Measurements from ENCODE around the gene KCNIP4.

KCNIP4 gene

GRCh38 chr4:21680326-21680898 is 268.2 kb downstream of the KCNIP4 start:
- no peak for DNase-seq

- DNase-seq: no peak
Measured at GRCh38 chr4:21678711-21679110, 269.9 kb downstream of the KCNIP4 start.

GRCh38 chr4:21677173-21677572 is 271.4 kb downstream of the KCNIP4 start:
- DNase-seq: no peak

- no peak for DNase-seq
Measured at GRCh38 chr4:21664355-21664754, 284.2 kb downstream of the KCNIP4 start.

GRCh38 chr4:21656832-21657231 is 291.7 kb downstream of the KCNIP4 start:
- no peak for DNase-seq

GRCh38 chr4:21655031-21655430 is 293.5 kb downstream of the KCNIP4 start:
- DNase-seq: no peak

GRCh38 chr4:21652508-21653231 is 295.9 kb downstream of the KCNIP4 start:
- DNase-seq: no peak

- DNase-seq: no peak
Measured at GRCh38 chr4:21649391-21650090, 299.0 kb downstream of the KCNIP4 start.

GRCh38 chr4:21645776-21646175 is 302.8 kb downstream of the KCNIP4 start:
- no peak for DNase-seq

- no peak for DNase-seq
Measured at GRCh38 chr4:21641696-21642095, 306.9 kb downstream of the KCNIP4 start.

GRCh38 chr4:21638171-21638725 is 310.3 kb downstream of the KCNIP4 start:
- DNase-seq: no peak

- DNase-seq: no peak
Measured at GRCh38 chr4:21628916-21629610, 319.5 kb downstream of the KCNIP4 start.

GRCh38 chr4:21628116-21628670 is 320.4 kb downstream of the KCNIP4 start:
- DNase-seq: no peak

GRCh38 chr4:21625447-21625846 is 323.1 kb downstream of the KCNIP4 start:
- DNase-seq: no peak

GRCh38 chr4:21605006-21605405 is 343.6 kb downstream of the KCNIP4 start:
- DNase-seq: no peak

- no peak for DNase-seq
Measured at GRCh38 chr4:21596521-21596920, 352.1 kb downstream of the KCNIP4 start.

GRCh38 chr4:21593671-21594001 is 354.9 kb downstream of the KCNIP4 start:
- DNase-seq: no peak

- DNase-seq: no peak
Measured at GRCh38 chr4:21592970-21593670, 355.5 kb downstream of the KCNIP4 start.

GRCh38 chr4:21577056-21577455 is 371.5 kb downstream of the KCNIP4 start:
- no peak for DNase-seq

GRCh38 chr4:21571100-21571499 is 377.5 kb downstream of the KCNIP4 start:
- DNase-seq: no peak

- DNase-seq: no peak
Measured at GRCh38 chr4:21569638-21570037, 378.9 kb downstream of the KCNIP4 start.

- no peak for DNase-seq
Measured at GRCh38 chr4:21555083-21555482, 393.5 kb downstream of the KCNIP4 start.

Measured in NCI-H446 treated with DMSO at 0.1 percent for 48 hours (cell line).